Right lobe of liver (tissue), 4 donors: ENCODE data around the gene SULT1C2.

Experiments used
- POLR2A ChIP-seq: fragments of 450-650 bp; IDR thresholded peaks from one replicate; pipeline ENCODE4 v1.6.1; 2017; ENCODE audit warnings: antibody characterized with exemption, mild to moderate bottlenecking
- TF ChIP-seq, protein P1 (sequence below), 4 donors: fragments of 200-600 bp in 3 of 4; fragments of 450-650 bp in 1 of 4; IDR thresholded peaks; one replicate each; pipeline versions ENCODE4 v1.5.1 to v1.8.0; 2016 to 2022; ENCODE audit warnings: antibody characterized with exemption in 4 of 4, mild to moderate bottlenecking in 2 of 4
- donor health status: DM: no; HTN: no; CAD: no.
- donor health status: DM: no; HTN: no; CAD: no.
- donor health status: DM: no; HTN: yes; CAD: no.

- no peak for TF ChIP-seq POLR2A
- TF ChIP-seq, protein P1, sequence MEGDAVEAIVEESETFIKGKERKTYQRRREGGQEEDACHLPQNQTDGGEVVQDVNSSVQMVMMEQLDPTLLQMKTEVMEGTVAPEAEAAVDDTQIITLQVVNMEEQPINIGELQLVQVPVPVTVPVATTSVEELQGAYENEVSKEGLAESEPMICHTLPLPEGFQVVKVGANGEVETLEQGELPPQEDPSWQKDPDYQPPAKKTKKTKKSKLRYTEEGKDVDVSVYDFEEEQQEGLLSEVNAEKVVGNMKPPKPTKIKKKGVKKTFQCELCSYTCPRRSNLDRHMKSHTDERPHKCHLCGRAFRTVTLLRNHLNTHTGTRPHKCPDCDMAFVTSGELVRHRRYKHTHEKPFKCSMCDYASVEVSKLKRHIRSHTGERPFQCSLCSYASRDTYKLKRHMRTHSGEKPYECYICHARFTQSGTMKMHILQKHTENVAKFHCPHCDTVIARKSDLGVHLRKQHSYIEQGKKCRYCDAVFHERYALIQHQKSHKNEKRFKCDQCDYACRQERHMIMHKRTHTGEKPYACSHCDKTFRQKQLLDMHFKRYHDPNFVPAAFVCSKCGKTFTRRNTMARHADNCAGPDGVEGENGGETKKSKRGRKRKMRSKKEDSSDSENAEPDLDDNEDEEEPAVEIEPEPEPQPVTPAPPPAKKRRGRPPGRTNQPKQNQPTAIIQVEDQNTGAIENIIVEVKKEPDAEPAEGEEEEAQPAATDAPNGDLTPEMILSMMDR (IDR thresholded peaks at IDR 0.05): no peak
Measured at GRCh38 chr2:108316033-108316432, 27.3 kb downstream of the SULT1C2 start.
